ENCODE results near the gene ATG4D.

Gene ATG4D

GRCh38 chr19:10543420-10544241 lies at the start of gene ATG4D:
Gene ATG4D (plus strand): TSS chr19:10543904. CDS start chr19:10544091, 187 bp downstream.
- peak within 1 kb of the TSS; percentile 68 to 98 for H3K9ac ChIP-seq (ENCODE audit: low read depth in 1 of 2, low read length in 2 of 2)
- peak within 1 kb of the TSS; percentile 82 to 88 for H3K27ac ChIP-seq (ENCODE audit: low read depth in 2 of 2, low read length in 2 of 2)

GRCh38 chr19:10497371-10497770 lies 46.3 kb upstream of the ATG4D start:
- Histone ChIP-seq H3K9ac (ENCODE audit: low read depth in 1 of 2, low read length in 2 of 2) (no peak overlapping the region), H3K4me1 (ENCODE audit: control insufficient read depth in 2 of 2, insufficient read depth in 2 of 2, low read length in 2 of 2) (peaks cover 11 to 16% of the 10 kb centered on the region in 2 donors)

More at GRCh38 chr19:10543420-10544241, at the start of gene ATG4D:
- Histone ChIP-seq H3K4me3 (ENCODE audit: low read length in 2 of 2) (peak within 1 kb of the TSS; percentile 71 to 83), H3K9me3 (ENCODE audit: control insufficient read depth in 2 of 2, low read length in 2 of 2) (no peaks in the 10 kb centered on the region), H3K36me3 (ENCODE audit: control insufficient read depth in 2 of 2, insufficient read depth in 2 of 2, low read length in 2 of 2) (peaks cover 10 to 15% of the 10 kb centered on the region in 2 donors), H3K27me3 (ENCODE audit: control insufficient read depth in 2 of 2, insufficient read depth in 2 of 2, low read length in 2 of 2) (peaks cover 0 to 2% of the 10 kb centered on the region in 2 donors), H3K4me1 (ENCODE audit: control insufficient read depth in 2 of 2, insufficient read depth in 2 of 2, low read length in 2 of 2) (peaks cover 9 to 17% of the 10 kb centered on the region in 2 donors)

GRCh38 chr19:10499550-10500246 lies 44.0 kb upstream of the ATG4D start:
- no peaks in the 10 kb centered on the region for H3K27me3 ChIP-seq (ENCODE audit: control insufficient read depth in 2 of 2, insufficient read depth in 2 of 2, low read length in 2 of 2)
- peaks cover 11 to 16% of the 10 kb centered on the region in 2 donors for H3K4me1 ChIP-seq (ENCODE audit: control insufficient read depth in 2 of 2, insufficient read depth in 2 of 2, low read length in 2 of 2)
- H3K27ac ChIP-seq (ENCODE audit: low read depth in 2 of 2, low read length in 2 of 2), result peak overlapping the region; percentile 64 to 67
- H3K4me3 ChIP-seq (ENCODE audit: low read length in 2 of 2), result no peak overlapping the region
- peaks cover 16 to 22% of the 10 kb centered on the region in 2 donors for H3K36me3 ChIP-seq (ENCODE audit: control insufficient read depth in 2 of 2, insufficient read depth in 2 of 2, low read length in 2 of 2)
- no peaks in the 10 kb centered on the region for H3K9me3 ChIP-seq (ENCODE audit: control insufficient read depth in 2 of 2, low read length in 2 of 2)
- H3K9ac ChIP-seq (ENCODE audit: low read depth in 1 of 2, low read length in 2 of 2), result no peak overlapping the region

More at GRCh38 chr19:10497371-10497770, 46.3 kb upstream of the ATG4D start:
- no peak overlapping the region for H3K27ac ChIP-seq (ENCODE audit: low read depth in 2 of 2, low read length in 2 of 2)
- no peaks in the 10 kb centered on the region for H3K27me3 ChIP-seq (ENCODE audit: control insufficient read depth in 2 of 2, insufficient read depth in 2 of 2, low read length in 2 of 2)
- no peak overlapping the region for H3K4me3 ChIP-seq (ENCODE audit: low read length in 2 of 2)
- no peaks in the 10 kb centered on the region for H3K9me3 ChIP-seq (ENCODE audit: control insufficient read depth in 2 of 2, low read length in 2 of 2)
- peaks cover 19 to 27% of the 10 kb centered on the region in 2 donors for H3K36me3 ChIP-seq (ENCODE audit: control insufficient read depth in 2 of 2, insufficient read depth in 2 of 2, low read length in 2 of 2)

GRCh38 chr19:10500247-10500592 lies 43.5 kb upstream of the ATG4D start:
- Histone ChIP-seq H3K9me3 (ENCODE audit: control insufficient read depth in 2 of 2, low read length in 2 of 2) (no peaks in the 10 kb centered on the region), H3K27ac (ENCODE audit: low read depth in 2 of 2, low read length in 2 of 2) (no peak overlapping the region), H3K36me3 (ENCODE audit: control insufficient read depth in 2 of 2, insufficient read depth in 2 of 2, low read length in 2 of 2) (peaks cover 12 to 19% of the 10 kb centered on the region in 2 donors), H3K4me1 (ENCODE audit: control insufficient read depth in 2 of 2, insufficient read depth in 2 of 2, low read length in 2 of 2) (peaks cover 11 to 16% of the 10 kb centered on the region in 2 donors), H3K4me3 (ENCODE audit: low read length in 2 of 2) (no peak overlapping the region), H3K27me3 (ENCODE audit: control insufficient read depth in 2 of 2, insufficient read depth in 2 of 2, low read length in 2 of 2) (no peaks in the 10 kb centered on the region), H3K9ac (ENCODE audit: low read depth in 1 of 2, low read length in 2 of 2) (no peak overlapping the region)

DNA sequence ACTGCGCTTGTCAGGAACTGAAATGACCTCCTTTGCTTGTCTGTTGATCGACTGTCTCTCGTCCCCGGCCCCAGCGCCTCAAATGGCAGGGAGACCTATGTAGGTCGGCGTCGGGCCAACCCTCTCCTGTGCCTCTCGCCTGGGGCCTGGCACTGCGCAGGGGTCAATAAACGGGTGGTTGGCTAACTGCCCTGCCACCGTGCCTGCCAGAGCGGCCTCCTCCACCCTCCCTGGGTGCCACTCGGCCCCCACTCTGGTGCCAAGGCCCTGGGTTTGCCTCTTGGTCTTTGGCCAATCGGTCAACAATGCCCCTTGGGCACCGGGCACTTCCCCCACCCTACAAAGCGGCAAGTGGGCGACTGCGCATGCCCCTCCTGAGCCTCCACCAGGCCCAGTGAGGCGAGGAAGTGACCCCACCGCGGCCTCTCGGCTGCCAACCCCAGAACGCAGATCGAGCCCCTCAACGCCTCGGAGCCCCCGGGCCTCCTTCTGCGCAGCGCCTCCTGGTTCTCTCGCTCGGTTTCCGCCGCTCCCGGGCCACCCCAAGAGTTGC lies 41.7 kb upstream of the ATG4D start:
- peaks cover 11 to 18% of the 10 kb centered on the region in 2 donors for H3K4me1 ChIP-seq (ENCODE audit: control insufficient read depth in 2 of 2, insufficient read depth in 2 of 2, low read length in 2 of 2)
- peak overlapping the region; percentile 89 to 99 for H3K9ac ChIP-seq (ENCODE audit: low read depth in 1 of 2, low read length in 2 of 2)
- no peaks in the 10 kb centered on the region for H3K9me3 ChIP-seq (ENCODE audit: control insufficient read depth in 2 of 2, low read length in 2 of 2)
- peak overlapping the region; percentile 95 for H3K27ac ChIP-seq (ENCODE audit: low read depth in 2 of 2, low read length in 2 of 2)
- H3K36me3 ChIP-seq (ENCODE audit: control insufficient read depth in 2 of 2, insufficient read depth in 2 of 2, low read length in 2 of 2), result peaks cover 12% of the 10 kb centered on the region in 2 donors
- H3K27me3 ChIP-seq (ENCODE audit: control insufficient read depth in 2 of 2, insufficient read depth in 2 of 2, low read length in 2 of 2), result no peaks in the 10 kb centered on the region
- H3K4me3 ChIP-seq (ENCODE audit: low read length in 2 of 2), result peak overlapping the region; percentile 88 to 91

- Histone ChIP-seq H3K36me3 (ENCODE audit: control insufficient read depth in 2 of 2, insufficient read depth in 2 of 2, low read length in 2 of 2) (peaks cover 8 to 9% of the 10 kb centered on the region in 2 donors), H3K27ac (ENCODE audit: low read depth in 2 of 2, low read length in 2 of 2) (peak overlapping the region; percentile 95), H3K9ac (ENCODE audit: low read depth in 1 of 2, low read length in 2 of 2) (peak overlapping the region; percentile 89 to 99), H3K4me3 (ENCODE audit: low read length in 2 of 2) (peak overlapping the region; percentile 88 to 91), H3K9me3 (ENCODE audit: control insufficient read depth in 2 of 2, low read length in 2 of 2) (no peaks in the 10 kb centered on the region), H3K4me1 (ENCODE audit: control insufficient read depth in 2 of 2, insufficient read depth in 2 of 2, low read length in 2 of 2) (peaks cover 11 to 18% of the 10 kb centered on the region in 2 donors), H3K27me3 (ENCODE audit: control insufficient read depth in 2 of 2, insufficient read depth in 2 of 2, low read length in 2 of 2) (no peaks in the 10 kb centered on the region)
These were observed 41.1 kb upstream of the ATG4D start for GRCh38 chr19:10502524-10503001.

DNA sequence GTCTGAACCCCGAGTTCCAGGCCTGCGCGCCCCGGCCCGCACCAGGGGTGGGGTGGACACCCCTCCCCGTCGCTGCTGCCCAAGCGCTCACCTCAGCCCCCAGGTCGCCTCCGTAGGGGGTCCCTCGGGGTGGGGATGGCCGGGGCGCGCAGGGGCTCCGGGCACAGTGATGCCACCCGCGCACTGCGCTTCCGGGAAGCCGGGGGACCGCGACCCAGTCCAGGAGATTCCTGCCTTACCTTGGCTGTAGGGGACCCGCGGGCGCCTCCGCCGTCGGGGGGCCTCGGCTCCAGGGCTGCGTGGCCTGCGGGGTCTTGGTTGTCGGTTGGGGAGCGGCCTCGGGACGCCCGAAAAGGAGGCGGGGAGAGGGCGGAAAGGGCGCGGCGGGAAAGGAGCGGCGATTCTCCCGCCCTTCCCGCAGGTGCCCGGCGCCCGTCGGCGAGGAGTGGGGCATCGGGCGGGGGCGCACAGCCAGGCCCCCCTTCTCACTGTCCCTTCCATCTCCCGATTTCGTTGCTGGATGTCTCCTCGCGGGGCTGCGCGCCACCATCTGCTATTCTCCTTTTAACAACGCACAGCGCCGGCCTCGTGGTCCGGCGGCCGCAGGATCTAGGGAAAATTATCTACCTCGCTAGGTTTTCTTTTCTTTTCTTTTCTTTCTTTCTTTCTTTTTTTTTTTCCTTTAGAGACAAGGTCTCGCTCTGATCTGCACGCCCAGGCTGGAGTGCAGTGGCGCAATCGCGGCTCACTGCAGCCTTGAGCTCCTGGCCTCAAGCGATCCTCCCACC lies 40.5 kb upstream of the ATG4D start, which contains the start of gene KEAP1:
KEAP1 (minus strand) TSS at position 355 of the 788 bp plus-strand sequence. CDS start 3,323 bp downstream, outside the sequence.
- no peaks in the 10 kb centered on the region for H3K27me3 ChIP-seq (ENCODE audit: control insufficient read depth in 2 of 2, insufficient read depth in 2 of 2, low read length in 2 of 2)
- H3K27ac ChIP-seq (ENCODE audit: low read depth in 2 of 2, low read length in 2 of 2), result peak within 1 kb of the TSS; percentile 95
- H3K9me3 ChIP-seq (ENCODE audit: control insufficient read depth in 2 of 2, low read length in 2 of 2), result no peaks in the 10 kb centered on the region
- peak within 1 kb of the TSS; percentile 89 to 99 for H3K9ac ChIP-seq (ENCODE audit: low read depth in 1 of 2, low read length in 2 of 2)
- peak within 1 kb of the TSS; percentile 88 to 91 for H3K4me3 ChIP-seq (ENCODE audit: low read length in 2 of 2)
- peaks cover 8 to 9% of the 10 kb centered on the region in 2 donors for H3K36me3 ChIP-seq (ENCODE audit: control insufficient read depth in 2 of 2, insufficient read depth in 2 of 2, low read length in 2 of 2)
- peaks cover 11 to 18% of the 10 kb centered on the region in 2 donors for H3K4me1 ChIP-seq (ENCODE audit: control insufficient read depth in 2 of 2, insufficient read depth in 2 of 2, low read length in 2 of 2)

DNA sequence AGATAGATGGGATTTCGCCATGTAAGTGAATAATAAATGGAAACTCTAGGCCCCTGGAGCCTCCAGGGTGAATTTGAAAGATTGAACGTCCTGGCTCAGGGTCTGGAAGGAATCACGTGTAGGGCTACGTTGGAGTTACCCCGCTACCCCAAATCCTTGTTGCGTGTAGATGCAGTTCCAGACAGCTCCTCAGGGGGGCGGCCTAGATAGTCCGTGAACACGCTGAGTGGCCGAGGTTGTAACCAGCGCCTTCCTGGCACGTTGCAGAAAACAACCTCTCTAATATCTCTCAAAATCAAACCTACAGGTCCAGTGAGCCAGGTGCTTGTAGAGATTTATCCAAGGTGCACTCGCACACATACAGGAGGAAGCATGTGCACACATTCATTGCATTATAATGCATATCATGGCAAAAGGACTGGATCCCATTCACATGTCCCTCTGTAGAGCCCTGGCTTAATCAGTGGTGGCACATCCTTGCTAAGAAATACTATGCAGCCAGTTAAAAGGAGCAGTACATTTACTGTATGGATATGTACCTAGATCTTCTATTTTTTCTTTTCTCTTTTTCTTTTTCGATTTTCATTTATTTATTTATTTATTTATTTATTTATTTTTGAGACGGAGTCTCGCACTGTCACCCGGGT lies 38.0 kb upstream of the ATG4D start:
- Histone ChIP-seq H3K27me3 (ENCODE audit: control insufficient read depth in 2 of 2, insufficient read depth in 2 of 2, low read length in 2 of 2) (no peaks in the 10 kb centered on the region), H3K27ac (ENCODE audit: low read depth in 2 of 2, low read length in 2 of 2) (no peak overlapping the region), H3K9me3 (ENCODE audit: control insufficient read depth in 2 of 2, low read length in 2 of 2) (no peaks in the 10 kb centered on the region), H3K4me3 (ENCODE audit: low read length in 2 of 2) (no peak overlapping the region), H3K9ac (ENCODE audit: low read depth in 1 of 2, low read length in 2 of 2) (no peak overlapping the region), H3K4me1 (ENCODE audit: control insufficient read depth in 2 of 2, insufficient read depth in 2 of 2, low read length in 2 of 2) (peaks cover 6 to 7% of the 10 kb centered on the region in 2 donors), H3K36me3 (ENCODE audit: control insufficient read depth in 2 of 2, insufficient read depth in 2 of 2, low read length in 2 of 2) (no peaks in the 10 kb centered on the region)

- H3K27me3 ChIP-seq (ENCODE audit: control insufficient read depth in 2 of 2, insufficient read depth in 2 of 2, low read length in 2 of 2), result peaks cover 2% of the 10 kb centered on the region in 2 donors
- no peaks in the 10 kb centered on the region for H3K9me3 ChIP-seq (ENCODE audit: control insufficient read depth in 2 of 2, low read length in 2 of 2)
- no peak overlapping the region for H3K27ac ChIP-seq (ENCODE audit: low read depth in 2 of 2, low read length in 2 of 2)
- peaks cover 0 to 2% of the 10 kb centered on the region in 2 donors for H3K4me1 ChIP-seq (ENCODE audit: control insufficient read depth in 2 of 2, insufficient read depth in 2 of 2, low read length in 2 of 2)
- H3K9ac ChIP-seq (ENCODE audit: low read depth in 1 of 2, low read length in 2 of 2), result no peak overlapping the region
- no peaks in the 10 kb centered on the region for H3K36me3 ChIP-seq (ENCODE audit: control insufficient read depth in 2 of 2, insufficient read depth in 2 of 2, low read length in 2 of 2)
- H3K4me3 ChIP-seq (ENCODE audit: low read length in 2 of 2), result no peak overlapping the region
These were observed 35.7 kb upstream of the ATG4D start for GRCh38 chr19:10508036-10508435.
